COR-L47 (cell line): ENCODE data around the gene CACNA2D3.
"Not testable (repeated sequence)": the region's sequence is repeated elsewhere in the genome, so short reads cannot be mapped to it uniquely, and the experiment has no call there.

Source experiments
- DNase-seq: peaks from one replicate; lab custom pipeline; 2025; lab: John Stamatoyannopoulos, UW

CACNA2D3 gene

DNA sequence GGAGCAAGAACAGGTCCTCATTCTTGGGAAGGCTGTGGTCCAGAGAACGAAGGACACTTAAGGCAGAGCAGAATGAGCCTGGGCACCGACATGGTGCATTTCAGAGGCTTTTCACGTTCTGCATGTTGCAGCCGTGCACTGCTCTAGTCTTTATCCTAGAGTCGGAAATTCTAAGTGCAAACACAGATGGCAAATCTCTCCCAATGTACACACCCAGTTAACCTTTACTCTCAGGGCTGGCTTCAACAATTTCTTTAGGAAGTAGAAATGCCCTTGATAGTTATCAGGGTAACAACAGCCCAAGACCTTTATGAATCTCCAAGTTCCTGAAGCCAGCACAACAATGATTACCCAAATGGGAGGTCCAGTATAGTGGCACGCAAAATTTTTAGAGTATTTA, 844.6 kb downstream of the CACNA2D3 start:
- DNase-seq, result no peak

GRCh38 chr3:54967731-54968161, 845.4 kb downstream of the CACNA2D3 start:
- DNase-seq, result no peak

GRCh38 chr3:54968546-54969172, 846.3 kb downstream of the CACNA2D3 start:
- peak; percentile 2 for DNase-seq

DNA sequence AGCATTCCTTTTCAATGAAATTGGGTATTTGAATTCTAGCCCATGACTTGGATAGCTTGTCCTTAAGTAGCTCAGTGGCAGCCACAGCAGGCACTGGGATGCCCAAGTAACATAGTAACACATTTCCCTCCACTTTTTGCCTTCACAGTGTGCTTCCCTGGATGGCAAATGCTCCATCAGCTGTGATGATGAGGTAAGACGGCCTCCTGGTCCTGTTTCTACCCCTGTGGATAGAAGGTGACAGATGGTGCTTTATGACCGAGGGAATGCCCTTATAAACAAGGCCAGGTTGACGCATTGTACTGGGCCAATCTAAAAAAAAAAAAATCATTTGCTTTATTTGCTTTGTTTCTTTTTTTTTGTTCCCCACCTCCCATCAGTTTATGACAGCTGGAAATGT, 847.3 kb downstream of the CACNA2D3 start:
- DNase-seq, result no peak

- no peak for DNase-seq
Observed at GRCh38 chr3:54970895-54971294, 848.5 kb downstream of the CACNA2D3 start.

DNA sequence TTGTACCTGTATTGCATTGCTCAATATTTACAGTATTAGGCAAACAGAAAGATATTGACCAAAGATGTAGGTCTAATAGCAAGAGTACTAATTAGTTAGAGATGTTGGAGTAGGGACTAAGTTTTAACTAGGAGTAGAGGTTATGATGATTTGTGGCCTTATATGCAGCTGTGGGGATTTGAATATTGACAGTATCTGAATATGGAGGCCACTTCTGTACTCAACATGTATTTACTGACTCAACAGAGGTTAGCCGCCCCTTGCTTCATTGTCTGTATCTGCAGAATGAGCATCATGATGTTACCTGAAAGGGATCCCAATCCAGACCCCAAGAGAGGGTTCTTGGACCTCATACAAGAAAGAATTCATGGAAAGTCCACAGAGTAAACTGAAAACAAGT, 855.1 kb downstream of the CACNA2D3 start:
- DNase-seq, result no peak

DNA sequence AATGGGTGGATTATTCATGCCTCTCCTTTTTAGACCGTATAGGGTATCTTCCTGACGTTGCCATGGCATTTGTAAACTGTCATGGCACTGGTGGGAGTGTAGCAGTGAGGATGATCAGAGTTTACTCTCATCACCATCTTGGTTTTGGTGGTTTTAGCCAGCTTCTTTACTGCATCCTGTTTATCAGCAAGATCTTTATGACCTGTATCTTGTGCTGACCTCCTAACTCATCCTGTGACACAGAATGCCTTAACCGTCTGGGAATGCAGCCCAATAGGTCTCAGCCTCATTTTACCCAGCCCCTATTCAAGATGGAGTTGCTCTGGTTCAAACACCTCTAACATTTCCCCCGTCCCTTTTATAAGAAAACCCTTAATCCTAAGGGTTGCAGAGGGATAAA, 855.6 kb downstream of the CACNA2D3 start:
- not testable (repeated sequence) for DNase-seq

- DNase-seq, result no peak
Observed at GRCh38 chr3:54982807-54983206, 860.5 kb downstream of the CACNA2D3 start.

GRCh38 chr3:54983266-54984099, 861.1 kb downstream of the CACNA2D3 start:
- DNase-seq, result no peak

DNA sequence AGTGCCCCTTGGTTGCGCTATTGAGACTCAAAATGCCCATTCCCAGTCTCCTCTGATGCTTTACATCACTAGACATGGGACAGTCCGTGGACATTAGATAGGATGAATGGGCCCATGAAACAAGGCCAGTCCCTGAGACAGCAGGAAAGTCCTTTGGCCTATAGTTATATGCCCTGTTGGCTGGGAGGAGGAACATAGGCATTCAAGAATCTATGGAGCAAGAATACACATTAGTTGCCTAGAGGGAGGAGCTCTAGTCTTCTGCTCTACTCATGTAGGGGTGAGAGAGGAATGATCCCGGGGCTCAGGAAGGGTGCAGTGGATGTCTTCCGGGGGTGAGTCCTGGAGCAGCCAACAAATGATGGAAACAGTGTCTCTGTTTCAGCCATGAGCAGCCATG, 863.5 kb downstream of the CACNA2D3 start:
- DNase-seq, result no peak

DNA sequence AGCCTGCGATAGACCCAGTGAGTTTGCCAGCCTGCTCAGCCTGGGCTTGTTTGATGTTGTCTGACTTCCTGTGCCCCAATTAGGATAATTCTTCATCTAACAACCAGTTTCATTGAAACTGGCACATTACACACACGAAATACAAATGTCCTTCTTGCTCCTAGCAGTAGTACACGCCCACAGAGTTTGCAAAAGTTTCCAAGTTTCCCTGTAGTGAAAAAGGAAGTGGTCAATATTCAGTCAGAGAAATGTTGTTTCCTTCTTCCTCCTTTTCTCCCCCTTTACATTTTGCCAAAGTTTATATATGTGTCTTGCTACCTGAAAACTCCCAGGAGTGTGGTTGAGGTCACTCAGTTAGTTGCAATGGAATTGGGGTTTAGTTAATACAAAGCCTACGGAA, 863.9 kb downstream of the CACNA2D3 start:
- no peak for DNase-seq

DNA sequence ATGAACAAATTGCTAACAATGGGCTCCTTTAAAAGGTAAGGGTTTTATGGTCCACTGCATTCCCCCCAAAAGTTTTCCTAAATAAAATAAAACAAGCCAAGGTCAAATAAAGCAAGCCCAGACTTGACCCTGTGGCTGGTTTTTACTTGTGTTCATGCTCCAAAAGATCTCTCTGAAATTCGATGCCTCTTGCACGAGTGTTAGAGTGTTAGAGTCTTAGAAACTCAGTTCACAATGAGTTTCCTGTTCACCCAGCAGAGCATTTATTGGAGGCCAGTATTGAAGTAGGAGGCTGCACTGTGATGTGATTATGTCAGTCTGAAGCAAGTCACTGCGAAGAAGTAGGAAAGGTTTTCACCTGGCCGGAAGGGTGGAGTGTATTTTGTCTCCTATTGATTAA, 865.4 kb downstream of the CACNA2D3 start:
- no peak for DNase-seq

DNA sequence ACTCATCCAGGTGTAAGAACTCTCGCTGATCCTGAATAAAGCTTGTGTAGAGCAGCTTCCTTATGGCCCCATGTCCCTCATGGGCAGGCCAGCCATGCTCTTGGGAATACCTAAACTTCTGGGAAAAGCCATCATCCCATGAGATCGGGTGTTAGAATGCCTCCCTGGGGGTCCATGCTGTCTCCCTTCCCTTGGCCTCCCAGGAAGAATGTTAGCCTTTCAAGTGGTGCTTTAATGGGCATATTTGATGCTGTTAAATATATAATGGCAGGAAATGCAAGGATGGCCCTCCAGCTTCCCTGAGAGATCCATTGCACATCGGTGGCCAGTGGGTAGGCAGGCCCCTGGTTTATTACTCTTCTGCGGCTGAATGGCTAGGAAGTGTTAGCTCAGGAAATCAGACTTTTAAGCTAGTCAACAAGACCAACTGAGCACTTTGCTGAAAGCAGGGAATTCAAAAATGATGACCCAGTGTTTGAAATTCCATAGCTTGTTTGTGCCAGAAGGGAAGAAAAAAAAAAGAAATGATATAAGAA, 866.0 kb downstream of the CACNA2D3 start:
- DNase-seq, result no peak

DNA sequence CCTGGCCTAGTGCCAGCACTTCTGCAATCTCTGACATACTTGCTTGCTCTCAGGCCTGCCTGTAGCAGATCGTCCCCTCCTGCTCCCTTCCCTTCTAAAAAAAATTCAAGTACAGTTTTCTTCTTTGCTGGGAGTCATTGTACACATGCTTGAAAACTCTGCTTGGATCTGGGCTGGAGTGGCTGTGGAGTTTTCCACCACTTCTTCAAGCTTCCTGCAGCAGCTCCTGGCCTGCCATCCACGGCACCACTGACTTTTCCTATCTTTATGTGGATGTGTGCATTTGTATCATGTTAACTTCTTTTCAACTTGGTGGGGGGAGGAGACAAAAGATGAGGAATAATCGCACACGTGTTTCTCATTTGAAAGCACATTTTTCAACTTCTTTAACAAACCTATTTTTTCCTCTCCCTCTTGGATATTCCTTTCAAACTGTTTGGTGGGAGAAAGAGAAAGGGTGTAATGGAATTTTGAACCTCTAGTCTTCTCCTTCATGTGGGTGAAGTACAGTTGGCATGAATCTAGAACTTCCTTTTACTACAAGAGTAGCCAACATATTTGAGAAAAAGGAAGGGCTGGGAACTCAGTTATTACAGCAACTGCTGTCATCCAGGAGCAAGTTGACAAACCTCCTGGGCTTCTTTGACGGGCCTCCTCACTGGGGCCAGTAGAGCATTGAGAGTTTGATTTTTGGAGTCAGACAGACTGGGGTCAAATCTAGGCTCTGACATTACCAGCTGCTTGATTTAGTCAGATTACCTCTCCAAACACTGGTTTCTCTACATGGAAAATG, 866.7 kb downstream of the CACNA2D3 start:
- DNase-seq, result no peak

DNA sequence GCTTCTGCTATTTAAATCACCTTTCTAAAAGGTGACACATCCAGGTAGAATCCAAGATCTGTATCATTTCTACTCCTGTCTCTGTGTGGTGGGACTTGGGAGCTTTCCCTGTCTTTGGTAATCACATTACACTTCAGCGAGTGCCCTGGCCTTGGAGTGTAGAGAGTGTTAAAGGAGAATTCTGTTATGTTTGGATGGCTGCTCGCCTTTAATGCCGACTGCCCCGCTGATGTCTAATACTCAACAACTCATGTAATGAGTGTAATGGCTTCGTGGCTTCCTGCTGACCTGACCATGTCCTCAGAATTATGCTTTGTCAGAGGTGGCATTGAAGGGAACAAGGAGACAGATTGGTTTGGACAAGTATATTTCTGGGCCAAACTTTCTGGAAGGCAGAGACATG, 871.8 kb downstream of the CACNA2D3 start:
- no peak for DNase-seq

DNA sequence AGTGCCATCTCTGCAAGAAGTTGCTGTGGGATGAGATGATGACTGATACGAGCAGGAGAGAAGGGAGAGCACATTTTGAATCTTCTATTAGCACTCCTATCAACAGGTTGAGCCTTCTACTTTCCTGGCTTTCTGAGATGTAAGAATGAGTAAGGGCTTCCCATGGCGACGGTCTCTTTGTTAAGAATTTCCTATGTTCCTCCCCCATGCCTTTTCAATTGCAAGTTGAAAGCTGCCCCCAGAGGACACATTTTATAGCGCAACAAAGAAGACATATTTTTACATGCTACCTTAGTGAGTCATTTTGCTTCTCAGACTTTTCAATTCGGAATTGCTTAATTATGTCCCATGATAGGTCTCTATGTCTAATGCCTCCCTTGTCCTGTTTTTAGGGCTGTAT, 876.8 kb downstream of the CACNA2D3 start:
- DNase-seq, result no peak

GRCh38 chr3:54999811-55000210, 877.5 kb downstream of the CACNA2D3 start:
- DNase-seq, result no peak

GRCh38 chr3:55000546-55000945, 878.2 kb downstream of the CACNA2D3 start:
- no peak for DNase-seq

DNA sequence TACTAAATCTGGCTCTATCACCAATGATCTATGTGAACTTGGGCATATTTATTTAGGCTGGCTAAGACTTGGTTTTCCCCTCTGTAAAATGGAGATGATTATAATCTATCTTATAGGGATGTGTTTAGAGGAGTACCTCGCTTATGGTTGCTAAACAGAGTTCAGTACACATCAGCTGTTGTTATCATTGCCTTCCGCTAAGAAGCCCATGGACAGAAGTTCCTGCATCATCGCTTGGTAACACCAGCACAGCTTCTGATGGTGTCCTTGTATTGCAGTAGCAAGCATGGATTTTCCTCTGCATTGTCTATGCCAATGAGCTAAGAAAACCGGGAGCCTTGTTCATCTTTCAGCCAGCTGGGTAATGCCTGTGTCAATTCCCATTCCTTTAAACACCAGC, 878.6 kb downstream of the CACNA2D3 start:
- no peak for DNase-seq

- no peak for DNase-seq
Observed at GRCh38 chr3:55002416-55002930, 880.1 kb downstream of the CACNA2D3 start.

GRCh38 chr3:55006244-55006676, 883.9 kb downstream of the CACNA2D3 start:
- no peak for DNase-seq

- DNase-seq, result no peak
Observed at GRCh38 chr3:55007971-55008370, 885.6 kb downstream of the CACNA2D3 start.
